Measurements from ENCODE around the gene ASAP2.

Gene ASAP2

DNA sequence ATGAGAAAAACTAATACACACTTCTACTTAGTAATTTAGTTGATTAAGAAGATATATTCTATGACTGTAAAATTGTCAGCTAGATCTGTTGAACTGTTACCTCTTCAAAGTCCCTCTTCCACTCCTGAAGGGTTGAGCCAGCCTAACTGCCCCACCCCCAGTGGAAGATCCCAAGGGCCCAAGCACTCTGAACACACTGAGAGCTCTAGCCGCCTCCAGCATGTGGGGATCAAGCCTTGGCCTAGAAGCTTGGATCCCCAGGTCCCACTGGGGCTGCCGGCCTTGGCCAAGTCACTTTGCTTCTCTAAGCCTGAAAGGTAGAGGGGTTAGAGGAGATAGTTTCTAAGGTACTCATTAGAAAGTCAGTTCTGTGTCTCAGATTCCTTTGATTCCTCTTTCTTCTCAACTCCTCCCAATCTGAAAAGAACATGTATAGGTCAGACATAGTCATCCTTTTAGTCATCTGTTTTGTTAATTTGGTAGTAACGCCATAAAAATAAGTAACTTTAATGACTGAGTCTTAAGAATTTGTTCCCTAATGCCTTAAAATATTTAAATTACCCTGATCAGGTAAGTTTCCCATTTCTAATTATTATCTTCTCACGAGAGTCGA is 222.5 kb downstream of the ASAP2 start:
- no peak overlapping the region for H3K27ac ChIP-seq
- no peak for DNase-seq (ENCODE audit: low read depth, low spot score)
- no peak overlapping the region for H3K4me3 ChIP-seq
- H3K36me3 ChIP-seq (ENCODE audit: insufficient read depth, low read length): peaks cover 42% of the 10 kb centered on the region
- TF ChIP-seq FOXP2 (optimal IDR thresholded peaks at IDR 0.05; ENCODE audit: control extremely low read depth, extremely low read length, insufficient read depth): no peak
- no peak for TF ChIP-seq POLR2AphosphoS5 (IDR thresholded peaks at IDR 0.05; ENCODE audit: borderline replicate concordance, low read depth, low read length)
- no peak for TF ChIP-seq EZH2 (IDR thresholded peaks at IDR 0.05)
- H3K9ac ChIP-seq (ENCODE audit: insufficient read length): no peak overlapping the region
- H3K9me3 ChIP-seq (ENCODE audit: low read depth, low read length): no peaks in the 10 kb centered on the region

DNA sequence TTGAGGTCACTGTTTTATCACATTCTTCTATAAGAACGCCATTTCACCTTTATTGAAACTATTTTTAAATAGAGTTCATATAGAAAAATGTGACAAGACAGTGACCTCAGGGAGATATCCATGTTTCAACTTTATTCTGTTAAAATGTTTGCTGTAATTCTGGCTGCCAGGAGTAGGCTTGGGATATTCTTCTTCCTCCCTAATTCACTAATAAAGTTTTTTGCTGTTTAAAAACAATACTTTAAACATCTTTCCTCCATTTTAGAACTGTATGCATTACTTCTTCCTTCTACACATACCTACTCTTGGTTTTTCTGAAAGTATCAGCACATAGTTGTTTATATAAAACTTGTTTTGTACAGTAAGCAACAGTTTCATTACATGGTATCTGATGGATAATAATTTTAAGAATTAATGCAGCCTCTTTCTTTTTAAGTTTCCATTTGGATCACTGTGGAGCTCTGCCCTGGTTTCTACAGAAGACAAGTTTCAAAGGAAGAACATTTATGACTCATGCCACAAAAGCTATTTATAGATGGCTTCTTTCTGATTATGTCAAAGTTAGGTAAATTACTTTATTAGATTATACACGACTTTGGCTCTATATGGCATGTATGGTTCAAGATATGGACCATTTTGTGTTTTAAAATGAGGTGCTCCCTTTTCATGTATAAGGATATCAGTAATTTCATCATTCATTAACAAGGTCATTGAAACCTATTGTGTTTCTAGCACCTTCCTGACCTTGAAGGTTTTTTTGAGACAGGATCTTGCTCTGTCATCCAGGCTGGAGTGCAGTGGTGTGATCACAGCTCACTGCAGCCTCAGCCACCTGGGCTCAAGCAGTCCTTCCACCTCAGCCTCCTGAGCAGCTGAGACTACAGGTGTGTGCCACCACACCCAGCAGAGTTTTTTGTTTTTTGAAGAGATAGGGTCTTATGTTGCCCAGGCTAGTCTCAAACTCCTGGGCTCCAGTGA is 224.0 kb downstream of the ASAP2 start:
- no peak overlapping the region for H3K4me3 ChIP-seq
- no peak for TF ChIP-seq FOXP2 (optimal IDR thresholded peaks at IDR 0.05; ENCODE audit: control extremely low read depth, extremely low read length, insufficient read depth)
- TF ChIP-seq POLR2AphosphoS5 (IDR thresholded peaks at IDR 0.05; ENCODE audit: borderline replicate concordance, low read depth, low read length): no peak
- no peak for TF ChIP-seq EZH2 (IDR thresholded peaks at IDR 0.05)
- H3K27ac ChIP-seq: no peak overlapping the region
- no peak for DNase-seq (ENCODE audit: low read depth, low spot score)
- H3K9ac ChIP-seq (ENCODE audit: insufficient read length): no peak overlapping the region
- H3K9me3 ChIP-seq (ENCODE audit: low read depth, low read length): no peaks in the 10 kb centered on the region
- H3K36me3 ChIP-seq (ENCODE audit: insufficient read depth, low read length): peaks cover 51% of the 10 kb centered on the region

DNA sequence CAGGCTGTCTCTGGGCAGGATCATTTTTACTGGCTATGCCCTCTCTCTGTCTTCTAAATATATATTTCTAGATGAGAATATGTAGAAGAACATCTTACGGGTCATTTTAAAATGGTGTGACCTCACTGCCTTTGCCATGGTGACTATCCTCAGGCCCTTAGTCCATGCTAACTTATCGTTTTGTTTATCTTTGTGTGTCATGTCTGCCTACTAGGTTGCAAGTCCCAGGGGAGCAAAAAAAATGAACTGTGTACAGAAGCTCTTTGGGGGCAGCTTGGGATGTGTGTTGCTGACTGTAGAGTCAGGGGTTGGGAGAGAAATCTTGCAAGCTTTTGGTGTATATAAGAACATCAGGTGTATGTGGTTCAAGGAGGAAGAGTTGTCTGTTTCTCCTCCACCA is 227.9 kb downstream of the ASAP2 start:
- no peak overlapping the region for H3K27ac ChIP-seq
- DNase-seq (ENCODE audit: low read depth, low spot score): no peak
- no peak overlapping the region for H3K4me3 ChIP-seq
- H3K9me3 ChIP-seq (ENCODE audit: low read depth, low read length): no peaks in the 10 kb centered on the region
- no peak for TF ChIP-seq POLR2AphosphoS5 (IDR thresholded peaks at IDR 0.05; ENCODE audit: borderline replicate concordance, low read depth, low read length)
- no peak for TF ChIP-seq EZH2 (IDR thresholded peaks at IDR 0.05)
- TF ChIP-seq FOXP2 (optimal IDR thresholded peaks at IDR 0.05; ENCODE audit: control extremely low read depth, extremely low read length, insufficient read depth): no peak
- H3K36me3 ChIP-seq (ENCODE audit: insufficient read depth, low read length): peaks cover 79% of the 10 kb centered on the region
- H3K9ac ChIP-seq (ENCODE audit: insufficient read length): no peak overlapping the region

DNA sequence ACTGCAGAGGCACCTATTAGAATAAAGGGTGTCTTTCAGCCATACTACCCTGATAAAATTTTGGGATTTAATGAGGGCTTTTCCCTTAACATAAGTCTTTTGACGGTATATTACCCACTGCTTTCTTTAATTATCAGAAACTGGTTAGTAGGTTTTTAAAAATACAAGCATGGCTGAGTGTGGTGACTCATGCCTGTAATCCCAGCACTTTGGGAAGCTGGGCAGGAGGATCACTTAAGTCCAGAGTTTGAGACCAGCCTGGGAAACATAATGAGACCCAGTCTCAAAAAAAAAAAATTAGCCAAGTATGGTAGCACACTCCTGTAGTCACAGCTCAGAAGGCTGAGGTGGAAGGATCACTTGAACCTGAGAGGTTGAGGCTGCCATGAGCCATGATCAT is 232.9 kb downstream of the ASAP2 start:
- no peak for DNase-seq (ENCODE audit: low read depth, low spot score)
- H3K4me3 ChIP-seq: no peak overlapping the region
- peaks cover 68% of the 10 kb centered on the region for H3K36me3 ChIP-seq (ENCODE audit: insufficient read depth, low read length)
- TF ChIP-seq FOXP2 (optimal IDR thresholded peaks at IDR 0.05; ENCODE audit: control extremely low read depth, extremely low read length, insufficient read depth): no peak
- no peak for TF ChIP-seq POLR2AphosphoS5 (IDR thresholded peaks at IDR 0.05; ENCODE audit: borderline replicate concordance, low read depth, low read length)
- no peak for TF ChIP-seq EZH2 (IDR thresholded peaks at IDR 0.05)
- H3K9me3 ChIP-seq (ENCODE audit: low read depth, low read length): no peaks in the 10 kb centered on the region
- H3K27ac ChIP-seq: no peak overlapping the region
- no peak overlapping the region for H3K9ac ChIP-seq (ENCODE audit: insufficient read length)

DNA sequence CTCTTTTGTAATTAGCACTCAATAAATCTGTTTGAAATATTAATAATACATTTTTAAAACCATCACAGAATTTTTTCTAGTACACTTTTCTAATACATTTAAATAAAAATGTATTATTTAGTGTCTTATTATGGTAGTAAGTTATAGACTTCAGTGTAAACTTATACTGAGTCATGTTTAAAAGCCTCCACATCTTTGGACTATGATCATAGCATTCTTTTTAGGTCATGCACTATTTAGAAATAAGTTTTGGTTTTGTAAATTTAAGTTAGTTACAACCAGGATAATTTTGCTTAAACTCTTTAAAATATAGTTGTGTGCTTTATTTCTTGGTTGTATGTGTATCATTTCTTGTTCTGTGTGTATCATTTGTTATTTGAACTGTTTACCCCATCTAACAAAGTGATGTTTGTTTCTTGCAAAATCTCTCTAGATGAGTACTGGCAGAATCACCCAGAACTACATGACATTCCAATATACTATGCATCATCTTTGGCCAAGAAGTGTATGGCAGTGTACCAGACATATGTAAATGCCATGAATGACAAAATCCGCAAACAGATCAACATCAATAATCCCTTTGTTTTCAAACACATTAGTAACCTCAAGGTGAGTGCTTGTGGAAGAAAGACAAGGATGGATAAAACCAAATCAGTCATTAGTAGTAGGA is 233.6 kb downstream of the ASAP2 start:
- H3K4me3 ChIP-seq: no peak overlapping the region
- no peaks in the 10 kb centered on the region for H3K9me3 ChIP-seq (ENCODE audit: low read depth, low read length)
- no peak overlapping the region for H3K9ac ChIP-seq (ENCODE audit: insufficient read length)
- H3K36me3 ChIP-seq (ENCODE audit: insufficient read depth, low read length): peaks cover 66% of the 10 kb centered on the region
- TF ChIP-seq POLR2AphosphoS5 (IDR thresholded peaks at IDR 0.05; ENCODE audit: borderline replicate concordance, low read depth, low read length) (no peak), FOXP2 (optimal IDR thresholded peaks at IDR 0.05; ENCODE audit: control extremely low read depth, extremely low read length, insufficient read depth) (no peak), EZH2 (IDR thresholded peaks at IDR 0.05) (no peak)
- H3K27ac ChIP-seq: no peak overlapping the region
- no peak for DNase-seq (ENCODE audit: low read depth, low spot score)

DNA sequence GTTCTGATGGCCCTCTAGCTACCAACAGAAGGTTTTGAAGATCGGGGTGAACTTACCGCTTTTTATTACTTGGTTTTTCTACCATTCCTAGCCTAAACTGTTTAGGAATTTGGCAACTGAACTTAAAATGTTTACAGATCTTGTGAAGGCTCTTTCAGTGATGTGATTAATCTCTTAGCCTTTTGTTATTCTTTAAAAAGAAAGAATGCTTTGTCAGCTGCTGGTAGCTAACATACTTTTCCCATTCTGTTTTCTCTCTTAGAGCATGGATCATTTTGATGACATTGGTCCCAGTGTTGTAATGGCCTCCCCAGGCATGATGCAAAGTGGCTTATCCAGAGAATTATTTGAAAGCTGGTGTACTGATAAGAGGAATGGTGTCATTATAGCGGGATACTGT is 234.9 kb downstream of the ASAP2 start:
- Histone ChIP-seq H3K4me3 (no peak overlapping the region), H3K9me3 (ENCODE audit: low read depth, low read length) (no peaks in the 10 kb centered on the region), H3K27ac (no peak overlapping the region), H3K36me3 (ENCODE audit: insufficient read depth, low read length) (peaks cover 68% of the 10 kb centered on the region), H3K9ac (ENCODE audit: insufficient read length) (no peak overlapping the region)
- no peak for DNase-seq (ENCODE audit: low read depth, low spot score)
- TF ChIP-seq FOXP2 (optimal IDR thresholded peaks at IDR 0.05; ENCODE audit: control extremely low read depth, extremely low read length, insufficient read depth) (no peak), POLR2AphosphoS5 (IDR thresholded peaks at IDR 0.05; ENCODE audit: borderline replicate concordance, low read depth, low read length) (no peak), EZH2 (IDR thresholded peaks at IDR 0.05) (no peak)

DNA sequence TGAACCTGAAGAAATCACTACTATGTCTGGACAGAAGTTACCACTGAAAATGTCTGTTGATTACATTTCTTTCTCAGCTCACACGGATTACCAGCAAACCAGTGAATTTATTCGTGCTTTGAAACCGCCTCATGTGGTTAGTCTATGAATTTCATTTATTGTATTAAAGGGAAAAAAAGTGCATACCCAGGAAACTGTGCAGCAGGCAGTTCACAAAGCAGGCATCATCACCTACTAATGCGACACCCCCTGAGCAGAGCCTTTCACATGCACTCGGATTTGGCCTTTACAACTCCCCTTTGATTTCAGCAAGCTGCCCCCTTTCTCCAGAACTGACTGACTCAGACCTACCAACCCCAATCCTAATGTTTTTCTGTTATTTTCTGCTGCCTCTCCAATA is 236.9 kb downstream of the ASAP2 start:
- H3K4me3 ChIP-seq: no peak overlapping the region
- no peak overlapping the region for H3K9ac ChIP-seq (ENCODE audit: insufficient read length)
- no peaks in the 10 kb centered on the region for H3K9me3 ChIP-seq (ENCODE audit: low read depth, low read length)
- no peak for DNase-seq (ENCODE audit: low read depth, low spot score)
- H3K27ac ChIP-seq: no peak overlapping the region
- TF ChIP-seq POLR2AphosphoS5 (IDR thresholded peaks at IDR 0.05; ENCODE audit: borderline replicate concordance, low read depth, low read length): no peak
- no peak for TF ChIP-seq EZH2 (IDR thresholded peaks at IDR 0.05)
- TF ChIP-seq FOXP2 (optimal IDR thresholded peaks at IDR 0.05; ENCODE audit: control extremely low read depth, extremely low read length, insufficient read depth): no peak
- peaks cover 56% of the 10 kb centered on the region for H3K36me3 ChIP-seq (ENCODE audit: insufficient read depth, low read length)

DNA sequence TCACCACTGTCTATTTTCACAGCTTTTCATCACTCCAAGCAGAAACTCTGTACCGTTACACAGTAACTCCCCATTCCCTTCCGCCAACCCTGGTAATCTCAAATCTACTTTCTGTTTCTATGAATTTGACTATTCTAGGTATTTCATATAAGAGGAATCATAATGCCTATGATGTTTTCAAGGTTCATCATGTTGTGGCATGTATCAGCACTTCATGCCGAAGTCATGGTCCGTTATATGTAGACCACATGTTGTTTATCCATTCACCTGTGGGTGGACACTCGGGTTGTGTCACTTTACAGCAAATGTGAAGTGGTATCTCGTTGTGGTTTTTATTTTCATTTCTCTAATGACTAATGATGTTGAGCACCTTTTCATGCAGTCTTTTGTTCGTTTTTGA is 238.5 kb downstream of the ASAP2 start:
- DNase-seq (ENCODE audit: low read depth, low spot score): no peak
- Histone ChIP-seq H3K9ac (ENCODE audit: insufficient read length) (no peak overlapping the region), H3K36me3 (ENCODE audit: insufficient read depth, low read length) (peaks cover 44% of the 10 kb centered on the region), H3K9me3 (ENCODE audit: low read depth, low read length) (no peaks in the 10 kb centered on the region), H3K27ac (no peak overlapping the region), H3K4me3 (no peak overlapping the region)
- TF ChIP-seq FOXP2 (optimal IDR thresholded peaks at IDR 0.05; ENCODE audit: control extremely low read depth, extremely low read length, insufficient read depth): no peak
- no peak for TF ChIP-seq POLR2AphosphoS5 (IDR thresholded peaks at IDR 0.05; ENCODE audit: borderline replicate concordance, low read depth, low read length)
- no peak for TF ChIP-seq EZH2 (IDR thresholded peaks at IDR 0.05)

Measured in SK-N-MC (cell line).